ENCODE results near the gene KLK4.
"Not testable (repeated sequence)": the region's sequence is repeated elsewhere in the genome, so short reads cannot be mapped to it uniquely, and the experiment has no call there.

Gene KLK4

GRCh38 chr19:50897612-50898011, 13.6 kb downstream of the KLK4 start:
- H3K9me3 ChIP-seq (ENCODE audit: control insufficient read depth in 1 of 2, low read length in 2 of 2): no peaks in the 10 kb centered on the region
- H3K4me1 ChIP-seq (ENCODE audit: control insufficient read depth in 1 of 2, insufficient read depth in 2 of 2, low read length in 2 of 2): no peaks in the 10 kb centered on the region
- H3K9ac ChIP-seq (ENCODE audit: low read depth in 1 of 2, low read length in 2 of 2): no peak overlapping the region
- no peak overlapping the region for H3K27ac ChIP-seq (ENCODE audit: low read depth, low read length)
- H3K36me3 ChIP-seq (ENCODE audit: control insufficient read depth in 1 of 2, insufficient read depth in 2 of 2, low read length in 2 of 2): no peaks in the 10 kb centered on the region
- H3K27me3 ChIP-seq (ENCODE audit: control insufficient read depth in 1 of 2, insufficient read depth in 2 of 2, low read length in 2 of 2): peaks cover 0 to 6% of the 10 kb centered on the region in 2 donors
- no peak overlapping the region for H3K4me3 ChIP-seq (ENCODE audit: low read depth in 1 of 2, low read length in 2 of 2)

GRCh38 chr19:50897191-50897607, 14.0 kb downstream of the KLK4 start:
- no peaks in the 10 kb centered on the region for H3K36me3 ChIP-seq (ENCODE audit: control insufficient read depth in 1 of 2, insufficient read depth in 2 of 2, low read length in 2 of 2)
- peaks cover 0 to 4% of the 10 kb centered on the region in 2 donors for H3K27me3 ChIP-seq (ENCODE audit: control insufficient read depth in 1 of 2, insufficient read depth in 2 of 2, low read length in 2 of 2)
- H3K9ac ChIP-seq (ENCODE audit: low read depth in 1 of 2, low read length in 2 of 2): no peak overlapping the region
- H3K27ac ChIP-seq (ENCODE audit: low read depth, low read length): no peak overlapping the region
- no peaks in the 10 kb centered on the region for H3K9me3 ChIP-seq (ENCODE audit: control insufficient read depth in 1 of 2, low read length in 2 of 2)
- no peak overlapping the region for H3K4me3 ChIP-seq (ENCODE audit: low read depth in 1 of 2, low read length in 2 of 2)
- H3K4me1 ChIP-seq (ENCODE audit: control insufficient read depth in 1 of 2, insufficient read depth in 2 of 2, low read length in 2 of 2): no peaks in the 10 kb centered on the region

GRCh38 chr19:50896591-50897190, 14.5 kb downstream of the KLK4 start:
- H3K4me3 ChIP-seq (ENCODE audit: low read depth in 1 of 2, low read length in 2 of 2): no peak overlapping the region
- H3K27me3 ChIP-seq (ENCODE audit: control insufficient read depth in 1 of 2, insufficient read depth in 2 of 2, low read length in 2 of 2): peaks cover 0 to 4% of the 10 kb centered on the region in 2 donors
- H3K27ac ChIP-seq (ENCODE audit: low read depth, low read length): no peak overlapping the region
- H3K9me3 ChIP-seq (ENCODE audit: control insufficient read depth in 1 of 2, low read length in 2 of 2): no peaks in the 10 kb centered on the region
- H3K4me1 ChIP-seq (ENCODE audit: control insufficient read depth in 1 of 2, insufficient read depth in 2 of 2, low read length in 2 of 2): no peaks in the 10 kb centered on the region
- no peak overlapping the region for H3K9ac ChIP-seq (ENCODE audit: low read depth in 1 of 2, low read length in 2 of 2)
- no peaks in the 10 kb centered on the region for H3K36me3 ChIP-seq (ENCODE audit: control insufficient read depth in 1 of 2, insufficient read depth in 2 of 2, low read length in 2 of 2)

GRCh38 chr19:50896089-50896590, 15.1 kb downstream of the KLK4 start:
- H3K9me3 ChIP-seq (ENCODE audit: control insufficient read depth in 1 of 2, low read length in 2 of 2); H3K4me1 ChIP-seq (ENCODE audit: control insufficient read depth in 1 of 2, insufficient read depth in 2 of 2, low read length in 2 of 2); H3K27me3 ChIP-seq (ENCODE audit: control insufficient read depth in 1 of 2, insufficient read depth in 2 of 2, low read length in 2 of 2); H3K9ac ChIP-seq (ENCODE audit: low read depth in 1 of 2, low read length in 2 of 2); H3K27ac ChIP-seq (ENCODE audit: low read depth, low read length); H3K36me3 ChIP-seq (ENCODE audit: control insufficient read depth in 1 of 2, insufficient read depth in 2 of 2, low read length in 2 of 2); H3K4me3 ChIP-seq (ENCODE audit: low read depth in 1 of 2, low read length in 2 of 2): not testable (repeated sequence)

GRCh38 chr19:50894478-50895356, 16.5 kb downstream of the KLK4 start:
- H3K27ac ChIP-seq (ENCODE audit: low read depth, low read length): no peak overlapping the region
- H3K9ac ChIP-seq (ENCODE audit: low read depth in 1 of 2, low read length in 2 of 2): no peak overlapping the region
- peaks cover 0 to 4% of the 10 kb centered on the region in 2 donors for H3K27me3 ChIP-seq (ENCODE audit: control insufficient read depth in 1 of 2, insufficient read depth in 2 of 2, low read length in 2 of 2)
- no peaks in the 10 kb centered on the region for H3K4me1 ChIP-seq (ENCODE audit: control insufficient read depth in 1 of 2, insufficient read depth in 2 of 2, low read length in 2 of 2)
- no peak overlapping the region for H3K4me3 ChIP-seq (ENCODE audit: low read depth in 1 of 2, low read length in 2 of 2)
- no peaks in the 10 kb centered on the region for H3K9me3 ChIP-seq (ENCODE audit: control insufficient read depth in 1 of 2, low read length in 2 of 2)
- no peaks in the 10 kb centered on the region for H3K36me3 ChIP-seq (ENCODE audit: control insufficient read depth in 1 of 2, insufficient read depth in 2 of 2, low read length in 2 of 2)

GRCh38 chr19:50893047-50893736, 18.0 kb downstream of the KLK4 start:
- Histone ChIP-seq H3K27me3 (ENCODE audit: control insufficient read depth in 1 of 2, insufficient read depth in 2 of 2, low read length in 2 of 2) (peaks cover 0 to 4% of the 10 kb centered on the region in 2 donors), H3K9ac (ENCODE audit: low read depth in 1 of 2, low read length in 2 of 2) (no peak overlapping the region), H3K9me3 (ENCODE audit: control insufficient read depth in 1 of 2, low read length in 2 of 2) (no peaks in the 10 kb centered on the region), H3K27ac (ENCODE audit: low read depth, low read length) (no peak overlapping the region), H3K4me3 (ENCODE audit: low read depth in 1 of 2, low read length in 2 of 2) (no peak overlapping the region), H3K36me3 (ENCODE audit: control insufficient read depth in 1 of 2, insufficient read depth in 2 of 2, low read length in 2 of 2) (no peaks in the 10 kb centered on the region), H3K4me1 (ENCODE audit: control insufficient read depth in 1 of 2, insufficient read depth in 2 of 2, low read length in 2 of 2) (no peaks in the 10 kb centered on the region)

GRCh38 chr19:50891253-50891625, 20.0 kb downstream of the KLK4 start:
- H3K27ac ChIP-seq (ENCODE audit: low read depth, low read length): no peak overlapping the region
- no peaks in the 10 kb centered on the region for H3K9me3 ChIP-seq (ENCODE audit: control insufficient read depth in 1 of 2, low read length in 2 of 2)
- no peak overlapping the region for H3K9ac ChIP-seq (ENCODE audit: low read depth in 1 of 2, low read length in 2 of 2)
- no peaks in the 10 kb centered on the region for H3K27me3 ChIP-seq (ENCODE audit: control insufficient read depth in 1 of 2, insufficient read depth in 2 of 2, low read length in 2 of 2)
- no peaks in the 10 kb centered on the region for H3K4me1 ChIP-seq (ENCODE audit: control insufficient read depth in 1 of 2, insufficient read depth in 2 of 2, low read length in 2 of 2)
- H3K4me3 ChIP-seq (ENCODE audit: low read depth in 1 of 2, low read length in 2 of 2): no peak overlapping the region
- H3K36me3 ChIP-seq (ENCODE audit: control insufficient read depth in 1 of 2, insufficient read depth in 2 of 2, low read length in 2 of 2): no peaks in the 10 kb centered on the region

- Histone ChIP-seq H3K4me3 (ENCODE audit: low read depth in 1 of 2, low read length in 2 of 2) (no peak overlapping the region), H3K36me3 (ENCODE audit: control insufficient read depth in 1 of 2, insufficient read depth in 2 of 2, low read length in 2 of 2) (no peaks in the 10 kb centered on the region), H3K9me3 (ENCODE audit: control insufficient read depth in 1 of 2, low read length in 2 of 2) (no peaks in the 10 kb centered on the region), H3K27me3 (ENCODE audit: control insufficient read depth in 1 of 2, insufficient read depth in 2 of 2, low read length in 2 of 2) (no peaks in the 10 kb centered on the region), H3K9ac (ENCODE audit: low read depth in 1 of 2, low read length in 2 of 2) (no peak overlapping the region), H3K27ac (ENCODE audit: low read depth, low read length) (no peak overlapping the region), H3K4me1 (ENCODE audit: control insufficient read depth in 1 of 2, insufficient read depth in 2 of 2, low read length in 2 of 2) (no peaks in the 10 kb centered on the region)
Observed at GRCh38 chr19:50890422-50891252, 20.6 kb downstream of the KLK4 start.

- H3K9ac ChIP-seq (ENCODE audit: low read depth in 1 of 2, low read length in 2 of 2): no peak overlapping the region
- no peaks in the 10 kb centered on the region for H3K27me3 ChIP-seq (ENCODE audit: control insufficient read depth in 1 of 2, insufficient read depth in 2 of 2, low read length in 2 of 2)
- no peaks in the 10 kb centered on the region for H3K4me1 ChIP-seq (ENCODE audit: control insufficient read depth in 1 of 2, insufficient read depth in 2 of 2, low read length in 2 of 2)
- no peak overlapping the region for H3K4me3 ChIP-seq (ENCODE audit: low read depth in 1 of 2, low read length in 2 of 2)
- H3K36me3 ChIP-seq (ENCODE audit: control insufficient read depth in 1 of 2, insufficient read depth in 2 of 2, low read length in 2 of 2): no peaks in the 10 kb centered on the region
- no peak overlapping the region for H3K27ac ChIP-seq (ENCODE audit: low read depth, low read length)
- no peaks in the 10 kb centered on the region for H3K9me3 ChIP-seq (ENCODE audit: control insufficient read depth in 1 of 2, low read length in 2 of 2)
Observed at GRCh38 chr19:50889638-50890037, 21.6 kb downstream of the KLK4 start.
